NCI-H2107 (cell line): Measurements from ENCODE around the gene LANCL3.
"Not testable (repeated sequence)": the region's sequence is repeated elsewhere in the genome, so short reads cannot be mapped to it uniquely, and the experiment has no call there.

ENCODE experiments used
- DNase-seq: peaks from one replicate; lab custom pipeline; 2025; lab: John Stamatoyannopoulos, UW

The LANCL3 gene

GRCh38 chrX:37571426-37572107, at the start of gene LANCL3:
Gene LANCL3, plus strand, starts transcription at chrX:37571661. Its CDS starts 210 bp downstream, at chrX:37571871.
- DNase-seq = not testable (repeated sequence)

- DNase-seq = not testable (repeated sequence)
Measured at GRCh38 chrX:37523673-37524072, 47.8 kb upstream of the LANCL3 start.

GRCh38 chrX:37541991-37542390, 29.5 kb upstream of the LANCL3 start:
- no peak for DNase-seq

- DNase-seq = no peak
Measured at GRCh38 chrX:37542791-37543190, 28.7 kb upstream of the LANCL3 start.

- no peak for DNase-seq
Measured at GRCh38 chrX:37543324-37543723, 28.1 kb upstream of the LANCL3 start.

- not testable (repeated sequence) for DNase-seq
Measured at GRCh38 chrX:37544531-37544930, 26.9 kb upstream of the LANCL3 start.

- DNase-seq = no peak
Measured at GRCh38 chrX:37545066-37545465, 26.4 kb upstream of the LANCL3 start.

GRCh38 chrX:37549619-37550018, 21.8 kb upstream of the LANCL3 start:
- not testable (repeated sequence) for DNase-seq

- DNase-seq = no peak
Measured at GRCh38 chrX:37553476-37553875, 18.0 kb upstream of the LANCL3 start.

GRCh38 chrX:37565254-37565653, 6.2 kb upstream of the LANCL3 start:
- not testable (repeated sequence) for DNase-seq

- DNase-seq = not testable (repeated sequence)
Measured at GRCh38 chrX:37570349-37570748, 1.1 kb upstream of the LANCL3 start.

GRCh38 chrX:37572108-37572587, 687 bp downstream of the LANCL3 start:
- DNase-seq = not testable (repeated sequence)

- not testable (repeated sequence) for DNase-seq
Measured at GRCh38 chrX:37573121-37573520, 1.7 kb downstream of the LANCL3 start.

GRCh38 chrX:37578045-37578444, 6.6 kb downstream of the LANCL3 start:
- DNase-seq = no peak

GRCh38 chrX:37580080-37580479, 8.6 kb downstream of the LANCL3 start:
- DNase-seq = no peak

- not testable (repeated sequence) for DNase-seq
Measured at GRCh38 chrX:37587337-37587736, 15.9 kb downstream of the LANCL3 start.

GRCh38 chrX:37590047-37590446, 18.6 kb downstream of the LANCL3 start:
- no peak for DNase-seq

GRCh38 chrX:37594755-37595382, 23.4 kb downstream of the LANCL3 start:
- no peak for DNase-seq

GRCh38 chrX:37599729-37600128, 28.3 kb downstream of the LANCL3 start:
- no peak for DNase-seq

- DNase-seq = no peak
Measured at GRCh38 chrX:37603938-37604409, 32.5 kb downstream of the LANCL3 start.

GRCh38 chrX:37607243-37607642, 35.8 kb downstream of the LANCL3 start:
- no peak for DNase-seq

- no peak for DNase-seq
Measured at GRCh38 chrX:37608156-37608555, 36.7 kb downstream of the LANCL3 start.

GRCh38 chrX:37609727-37610126, 38.3 kb downstream of the LANCL3 start:
- no peak for DNase-seq
